GM12878 (cell line): Measurements from ENCODE around the gene TEPSIN. TPM values are rescaled to one million over a fixed set of nuclear protein-coding genes. Genes with fewer than 3 reads are reported as not detected.

Experiments used
- ATAC-seq: fragments of 200-7000 bp; cut with Tn5 transposase; 3 replicates; pipeline ENCODE4 v1.9.1; 2020; ENCODE audit warnings: mild to moderate bottlenecking, moderate library complexity
- BruUV-seq: library from RNA; stranded (reverse); fragments of 400-500 nt; replicated peaks from 2 replicates; lab custom pipeline; 2021; lab: Mats Ljungman, UMichigan
- CTCF ChIA-PET: fragments of 300-600 bp; sonication (Branson Sonifier 250); formaldehyde crosslinking; extraction: SDS; loops from one replicate; lab custom pipeline; 2021; ENCODE audit warnings: inconsistent platforms; lab: Yijun Ruan, JAX
- POLR2A ChIA-PET: fragments of 350-600 bp; formaldehyde crosslinking; extraction: SDS; loops from one replicate; lab custom pipeline; 2021; ENCODE audit warnings: inconsistent platforms; lab: Charles Lee
- RAD21 ChIA-PET: fragments of 300-600 bp; sonication (Branson Sonifier 250); formaldehyde crosslinking; loops from one replicate; lab custom pipeline; 2023; ENCODE audit warnings: antibody characterized with exemption; ENCODE audit not compliant: unreplicated experiment; lab: Charles Lee
- SMC1A ChIA-PET: fragments of 300-600 bp; sonication (Branson Sonifier 250); formaldehyde crosslinking; loops from one replicate; lab custom pipeline; 2023; ENCODE audit not compliant: unreplicated experiment, uncharacterized antibody; lab: Charles Lee
- DNase-seq: peaks from one replicate; pipeline ENCODE4 v3.0.0-alpha.2; 2011; ENCODE audit warnings: low read depth, low spot score
- FAIRE-seq: peaks from 3 replicates; lab custom pipeline; 2011; peaks lifted over from hg19 to GRCh38; lab: Jason Lieb, UNC
- H2AFZ ChIP-seq: 2 replicates; pipeline ENCODE4 v1.6.0; 2011; ENCODE audit warnings: low read depth, low read length, control low read depth; ENCODE audit not compliant: control insufficient read depth
- H3K27ac ChIP-seq: 2 replicates; pipeline ENCODE4 v1.5.1; 2011; ENCODE audit warnings: control low read depth; ENCODE audit not compliant: control insufficient read depth, insufficient read depth
- H3K27me3 ChIP-seq, 2 experiments: replicated peaks in 1 of 2; 2 replicates each; pipeline versions ENCODE4 v1.6.0 to v1.6.1; 2011; ENCODE audit warnings: low read length in 1 of 2; ENCODE audit not compliant: control insufficient read depth in 2 of 2, insufficient read depth in 2 of 2
- H3K36me3 ChIP-seq, 2 experiments: 2 replicates each; pipeline ENCODE4 v1.5.1; 2011; ENCODE audit warnings: low read length in 1 of 2; ENCODE audit not compliant: control insufficient read depth in 2 of 2, insufficient read depth in 2 of 2
- H3K4me1 ChIP-seq: 2 replicates; pipeline ENCODE4 v1.6.1; 2011; ENCODE audit warnings: mild to moderate bottlenecking, low read length, moderate library complexity, mixed read lengths; ENCODE audit not compliant: control insufficient read depth, insufficient read depth
- H3K4me2 ChIP-seq: 2 replicates; pipeline ENCODE4 v1.6.0; 2011; ENCODE audit warnings: control low read depth; ENCODE audit not compliant: control insufficient read depth, insufficient read depth
- H3K4me3 ChIP-seq: fragments of 200-600 bp; sonication (generic); 2 replicates; pipeline ENCODE4 v1.5.1; 2016
- H3K79me2 ChIP-seq: 2 replicates; pipeline ENCODE4 v1.6.0; 2011; ENCODE audit warnings: low read length; ENCODE audit not compliant: control insufficient read depth, insufficient read depth
- H3K9ac ChIP-seq: 2 replicates; pipeline ENCODE4 v1.8.0; 2011; ENCODE audit warnings: low read length, control low read depth, mixed read lengths; ENCODE audit not compliant: control insufficient read depth, insufficient read depth
- H3K9me3 ChIP-seq: replicated peaks from 3 replicates; pipeline ENCODE4 v1.5.1; 2011; ENCODE audit warnings: mild to moderate bottlenecking, low read length; ENCODE audit not compliant: control insufficient read depth, insufficient read depth
- H4K20me1 ChIP-seq: 2 replicates; pipeline ENCODE4 v1.6.0; 2011; ENCODE audit not compliant: control insufficient read depth, insufficient read depth
- HDAC2 ChIP-seq: fragments of 200-600 bp; sonication (generic); IDR thresholded peaks from 2 replicates; pipeline ENCODE4 v1.6.1; 2017
- NFYA ChIP-seq: IDR thresholded peaks from 2 replicates; pipeline ENCODE4 v1.6.1; 2011; ENCODE audit warnings: low read depth, mild to moderate bottlenecking, low read length, improper control_type of control experiment, borderline replicate concordance
- SREBF2 ChIP-seq: IDR thresholded peaks from 2 replicates; pipeline ENCODE4 v1.6.1; 2012; ENCODE audit warnings: mild to moderate bottlenecking, low read length
- TARDBP ChIP-seq: IDR thresholded peaks from 2 replicates; pipeline ENCODE4 v1.6.1; 2016; ENCODE audit warnings: borderline replicate concordance
- WGBS: methylation state at CpG from one replicate; pipeline ENCODE4 v1.1.6; 2016; ENCODE audit warnings: low lambda C conversion rate; ENCODE audit not compliant: insufficient replicate concordance, insufficient coverage; ENCODE audit errors: missing lambda C conversion rate; 5-methylcytosine and 5-hydroxymethylcytosine counted together
- in situ Hi-C: fragments of 300-500 bp; cut with MboI; formaldehyde crosslinking; loops from 9 replicates; pipeline ENCODE4 v1.14.3; 2018; ENCODE audit warnings: mixed read lengths
- intact Hi-C: fragments of 100-400 bp; cut with micrococcal nuclease; formaldehyde crosslinking; loops from one replicate; pipeline ENCODE4 v1.14.2; 2022; ENCODE audit not compliant: unreplicated experiment
- polyA plus RNA-seq, 11 experiments: library from polyadenylated mRNA; depleted of rRNA in 4 of 11; unstranded in 6 of 11; stranded (reverse) in 5 of 11; fragments of >200 nt; fragmentation: Nextera tagmentation in 4 of 11; fragmentation: Illumina TruSeq in 1 of 11; extraction: Ambion mirVana in 4 of 11; extraction: Trizol in 1 of 11; gene quantifications; 1 replicate in 1 of 11; 2 replicates in 10 of 11; pipeline versions ENCODE4 v1.2.1 to v1.2.3, GENCODE V29; 2011 to 2016; ENCODE audit warnings: inconsistent platforms in 2 of 11, missing spikeins in 2 of 11, low read depth in 1 of 11
- total RNA-seq, 4 experiments: library from RNA; depleted of rRNA in 3 of 4; stranded (reverse); fragments of >200 nt in 3 of 4; fragmentation: Illumina TruSeq in 1 of 4; extraction: Trizol in 1 of 4; gene quantifications; 2 replicates each; pipeline versions ENCODE4 v1.2.1 to v1.2.3, GENCODE V29; 2013 to 2021
- TF ChIP-seq, protein P1 (sequence below): IDR thresholded peaks from 2 replicates; pipeline ENCODE4 v1.6.1; 2011; ENCODE audit warnings: borderline replicate concordance, low read depth, mild to moderate bottlenecking, moderate library complexity, mixed read lengths, low read length; ENCODE audit not compliant: insufficient read depth; ENCODE audit errors: extremely low read length
- TF ChIP-seq, protein P2 (sequence below): fragments of 450-650 bp; conservative IDR thresholded peaks from 2 replicates; pipeline ENCODE4 v1.6.1; 2017; ENCODE audit warnings: mild to moderate bottlenecking, moderate library complexity
- TF ChIP-seq, protein P3 (sequence below): IDR thresholded peaks from 2 replicates; pipeline ENCODE4 v1.6.1; 2012; ENCODE audit warnings: improper control_type of control experiment, low read depth, low read length; ENCODE audit not compliant: insufficient replicate concordance

Gene TEPSIN
- total and polyA plus RNA-seq, 10 of the 15 experiments (the other 5 are each of a cell fraction or from before 2014, with no cell fraction given), result 0.87 to 36.7 (median 5.3) TPM

DNA sequence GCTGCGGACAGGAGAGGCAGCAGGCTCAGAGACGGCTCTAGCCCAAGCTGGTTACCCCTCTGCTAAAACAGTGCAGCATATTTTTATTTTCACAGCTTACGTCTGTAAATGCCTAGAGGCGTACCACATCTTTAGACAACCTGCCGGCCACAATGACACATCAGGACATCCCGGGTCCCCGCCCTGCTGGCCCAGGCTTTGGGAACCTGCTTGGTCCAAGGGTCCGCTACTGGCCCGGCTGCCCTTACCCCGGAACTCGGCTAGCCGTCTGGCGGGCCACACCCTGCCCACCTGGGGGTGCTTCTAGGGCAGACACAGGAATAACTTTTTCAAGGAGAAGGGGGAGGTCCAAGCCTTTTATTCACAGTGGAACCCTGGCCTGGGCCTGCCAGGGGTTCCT, 20.4 kb downstream of the TEPSIN start:
- no peak overlapping the region for H3K4me3 ChIP-seq
- RAD21 ChIA-PET, result no interaction called here
- FAIRE-seq, result no peak
- in situ Hi-C loops (loop anchor here (5.0 kb wide), 1 partner anchor 51 kb away; the partner anchor contains the start of genes AATK and PVALEF), intact Hi-C loops (no loop called here)
- POLR2A ChIA-PET, result interaction anchor here (0.6 kb wide), 1 partner anchor 349 kb away, joined by 3 read pairs; no protein-coding TSS in a partner anchor
- H3K4me2 ChIP-seq, result no peak overlapping the region
- H3K36me3 ChIP-seq, result no peaks in the 10 kb centered on the region
- H3K79me2 ChIP-seq, result peaks cover 3% of the 10 kb centered on the region
- no peaks in the 10 kb centered on the region for H4K20me1 ChIP-seq
- no peak for DNase-seq
- H2AFZ ChIP-seq, result no peak overlapping the region
- no peak overlapping the region for H3K27ac ChIP-seq
- TF ChIP-seq SREBF2, result no peak
- TF ChIP-seq, protein P1, sequence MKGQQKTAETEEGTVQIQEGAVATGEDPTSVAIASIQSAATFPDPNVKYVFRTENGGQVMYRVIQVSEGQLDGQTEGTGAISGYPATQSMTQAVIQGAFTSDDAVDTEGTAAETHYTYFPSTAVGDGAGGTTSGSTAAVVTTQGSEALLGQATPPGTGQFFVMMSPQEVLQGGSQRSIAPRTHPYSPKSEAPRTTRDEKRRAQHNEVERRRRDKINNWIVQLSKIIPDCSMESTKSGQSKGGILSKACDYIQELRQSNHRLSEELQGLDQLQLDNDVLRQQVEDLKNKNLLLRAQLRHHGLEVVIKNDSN, result no peak
- no peak for TF ChIP-seq HDAC2
- SMC1A ChIA-PET, result no interaction called here
- peaks cover 6% of the 10 kb centered on the region for H3K4me1 ChIP-seq
- H3K27me3 ChIP-seq, result no peaks in the 10 kb centered on the region
- CTCF ChIA-PET, result no interaction called here
- WGBS, result 93% methylated on average over 13 of the region's 13 CpGs
- no peaks in the 10 kb centered on the region for H3K9me3 ChIP-seq
- ATAC-seq, result no peak
- no peak overlapping the region for H3K9ac ChIP-seq
- BruUV-seq, result no TSS peak

DNA sequence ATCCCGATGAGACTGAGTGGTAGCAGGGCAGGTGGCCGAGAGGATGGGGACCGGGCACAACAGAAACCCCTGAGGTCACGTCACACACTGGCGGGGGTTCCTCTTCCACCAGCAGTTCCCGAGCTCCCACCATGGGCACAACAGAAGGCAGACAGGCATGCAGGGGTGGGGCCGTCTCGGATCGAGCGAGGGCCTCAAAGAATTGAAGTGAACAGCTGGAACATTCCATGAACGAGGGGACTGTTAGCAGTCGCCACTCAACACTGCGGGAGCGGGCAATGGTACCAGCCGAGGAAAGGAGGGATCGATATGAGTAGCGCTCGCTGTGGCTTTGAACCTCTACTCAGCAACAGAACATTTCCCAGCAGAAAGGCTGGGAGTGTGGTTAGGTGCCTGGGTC, 21.4 kb downstream of the TEPSIN start:
- no TSS peak for BruUV-seq
- Histone ChIP-seq H3K27me3 (no peaks in the 10 kb centered on the region), H3K79me2 (peaks cover 3% of the 10 kb centered on the region), H3K4me3 (no peak overlapping the region), H3K4me1 (peaks cover 4% of the 10 kb centered on the region), H2AFZ (no peak overlapping the region), H3K9me3 (no peaks in the 10 kb centered on the region), H3K4me2 (no peak overlapping the region), H3K27ac (no peak overlapping the region), H4K20me1 (no peaks in the 10 kb centered on the region), H3K9ac (no peak overlapping the region), H3K36me3 (no peaks in the 10 kb centered on the region)
- RAD21 ChIA-PET, result no interaction called here
- SMC1A ChIA-PET, result no interaction called here
- WGBS, result 87% methylated on average over 18 of the region's 18 CpGs
- CTCF ChIA-PET, result no interaction called here
- POLR2A ChIA-PET, result no interaction called here
- FAIRE-seq (no peak), DNase-seq (no peak), ATAC-seq (no peak)
- intact Hi-C loops (no loop called here), in situ Hi-C loops (loop anchor here (5.0 kb wide), 1 partner anchor 50 kb away; the partner anchor contains the start of genes AATK and PVALEF)
- TF ChIP-seq TARDBP (no peak), NFYA (no peak)
- TF ChIP-seq, protein P2, sequence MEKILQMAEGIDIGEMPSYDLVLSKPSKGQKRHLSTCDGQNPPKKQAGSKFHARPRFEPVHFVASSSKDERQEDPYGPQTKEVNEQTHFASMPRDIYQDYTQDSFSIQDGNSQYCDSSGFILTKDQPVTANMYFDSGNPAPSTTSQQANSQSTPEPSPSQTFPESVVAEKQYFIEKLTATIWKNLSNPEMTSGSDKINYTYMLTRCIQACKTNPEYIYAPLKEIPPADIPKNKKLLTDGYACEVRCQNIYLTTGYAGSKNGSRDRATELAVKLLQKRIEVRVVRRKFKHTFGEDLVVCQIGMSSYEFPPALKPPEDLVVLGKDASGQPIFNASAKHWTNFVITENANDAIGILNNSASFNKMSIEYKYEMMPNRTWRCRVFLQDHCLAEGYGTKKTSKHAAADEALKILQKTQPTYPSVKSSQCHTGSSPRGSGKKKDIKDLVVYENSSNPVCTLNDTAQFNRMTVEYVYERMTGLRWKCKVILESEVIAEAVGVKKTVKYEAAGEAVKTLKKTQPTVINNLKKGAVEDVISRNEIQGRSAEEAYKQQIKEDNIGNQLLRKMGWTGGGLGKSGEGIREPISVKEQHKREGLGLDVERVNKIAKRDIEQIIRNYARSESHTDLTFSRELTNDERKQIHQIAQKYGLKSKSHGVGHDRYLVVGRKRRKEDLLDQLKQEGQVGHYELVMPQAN, result no peak
- TF ChIP-seq, protein P3, sequence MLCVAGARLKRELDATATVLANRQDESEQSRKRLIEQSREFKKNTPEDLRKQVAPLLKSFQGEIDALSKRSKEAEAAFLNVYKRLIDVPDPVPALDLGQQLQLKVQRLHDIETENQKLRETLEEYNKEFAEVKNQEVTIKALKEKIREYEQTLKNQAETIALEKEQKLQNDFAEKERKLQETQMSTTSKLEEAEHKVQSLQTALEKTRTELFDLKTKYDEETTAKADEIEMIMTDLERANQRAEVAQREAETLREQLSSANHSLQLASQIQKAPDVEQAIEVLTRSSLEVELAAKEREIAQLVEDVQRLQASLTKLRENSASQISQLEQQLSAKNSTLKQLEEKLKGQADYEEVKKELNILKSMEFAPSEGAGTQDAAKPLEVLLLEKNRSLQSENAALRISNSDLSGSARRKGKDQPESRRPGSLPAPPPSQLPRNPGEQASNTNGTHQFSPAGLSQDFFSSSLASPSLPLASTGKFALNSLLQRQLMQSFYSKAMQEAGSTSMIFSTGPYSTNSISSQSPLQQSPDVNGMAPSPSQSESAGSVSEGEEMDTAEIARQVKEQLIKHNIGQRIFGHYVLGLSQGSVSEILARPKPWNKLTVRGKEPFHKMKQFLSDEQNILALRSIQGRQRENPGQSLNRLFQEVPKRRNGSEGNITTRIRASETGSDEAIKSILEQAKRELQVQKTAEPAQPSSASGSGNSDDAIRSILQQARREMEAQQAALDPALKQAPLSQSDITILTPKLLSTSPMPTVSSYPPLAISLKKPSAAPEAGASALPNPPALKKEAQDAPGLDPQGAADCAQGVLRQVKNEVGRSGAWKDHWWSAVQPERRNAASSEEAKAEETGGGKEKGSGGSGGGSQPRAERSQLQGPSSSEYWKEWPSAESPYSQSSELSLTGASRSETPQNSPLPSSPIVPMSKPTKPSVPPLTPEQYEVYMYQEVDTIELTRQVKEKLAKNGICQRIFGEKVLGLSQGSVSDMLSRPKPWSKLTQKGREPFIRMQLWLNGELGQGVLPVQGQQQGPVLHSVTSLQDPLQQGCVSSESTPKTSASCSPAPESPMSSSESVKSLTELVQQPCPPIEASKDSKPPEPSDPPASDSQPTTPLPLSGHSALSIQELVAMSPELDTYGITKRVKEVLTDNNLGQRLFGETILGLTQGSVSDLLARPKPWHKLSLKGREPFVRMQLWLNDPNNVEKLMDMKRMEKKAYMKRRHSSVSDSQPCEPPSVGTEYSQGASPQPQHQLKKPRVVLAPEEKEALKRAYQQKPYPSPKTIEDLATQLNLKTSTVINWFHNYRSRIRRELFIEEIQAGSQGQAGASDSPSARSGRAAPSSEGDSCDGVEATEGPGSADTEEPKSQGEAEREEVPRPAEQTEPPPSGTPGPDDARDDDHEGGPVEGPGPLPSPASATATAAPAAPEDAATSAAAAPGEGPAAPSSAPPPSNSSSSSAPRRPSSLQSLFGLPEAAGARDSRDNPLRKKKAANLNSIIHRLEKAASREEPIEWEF, result no peak
